GM21723 (cell line): Measurements from ENCODE around the gene FADS6.
"Not testable (repeated sequence)": the region's sequence is repeated elsewhere in the genome, so short reads cannot be mapped to it uniquely, and the experiment has no call there.

Experiments used
- ATAC-seq: cut with Tn5 transposase; IDR thresholded peaks from one replicate; pipeline ENCODE4 v1.9.1; 2021; ENCODE audit warnings: mild to moderate bottlenecking, moderate library complexity; ENCODE audit not compliant: unreplicated experiment

The FADS6 gene

DNA sequence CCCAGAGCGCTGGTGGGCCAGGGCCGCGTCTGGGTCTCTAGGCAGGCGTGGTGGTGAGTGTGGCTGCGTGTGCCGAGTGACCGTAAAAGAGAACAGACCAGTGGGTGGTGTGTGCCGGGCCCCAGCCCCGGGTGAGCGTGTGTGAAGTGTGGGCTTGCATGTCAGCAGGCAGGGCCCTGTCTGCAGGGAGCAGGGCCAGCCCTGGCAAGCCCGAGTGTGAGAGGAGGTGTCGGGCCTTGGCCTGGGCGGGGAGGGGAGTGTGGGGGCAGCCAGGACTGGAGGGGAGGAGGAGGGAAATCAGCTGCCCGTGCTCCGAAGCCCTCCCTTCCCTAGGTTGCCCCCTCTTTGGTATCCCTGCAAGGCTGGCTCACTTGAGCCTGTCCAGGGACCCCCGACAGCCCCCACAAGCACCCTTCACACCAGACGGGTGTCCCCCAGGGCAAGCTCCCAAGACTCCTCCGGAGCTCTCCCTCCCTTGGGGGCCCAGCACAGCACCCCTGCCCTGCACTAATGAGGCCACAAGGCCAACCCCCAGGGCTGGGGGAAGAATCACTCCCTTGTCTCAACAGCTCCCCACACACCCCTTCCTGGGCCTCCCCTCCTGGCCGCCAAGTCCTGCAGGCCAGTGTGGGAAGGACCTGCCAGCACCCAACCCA is 27.7 kb upstream of the FADS6 start:
- ATAC-seq, result no peak

DNA sequence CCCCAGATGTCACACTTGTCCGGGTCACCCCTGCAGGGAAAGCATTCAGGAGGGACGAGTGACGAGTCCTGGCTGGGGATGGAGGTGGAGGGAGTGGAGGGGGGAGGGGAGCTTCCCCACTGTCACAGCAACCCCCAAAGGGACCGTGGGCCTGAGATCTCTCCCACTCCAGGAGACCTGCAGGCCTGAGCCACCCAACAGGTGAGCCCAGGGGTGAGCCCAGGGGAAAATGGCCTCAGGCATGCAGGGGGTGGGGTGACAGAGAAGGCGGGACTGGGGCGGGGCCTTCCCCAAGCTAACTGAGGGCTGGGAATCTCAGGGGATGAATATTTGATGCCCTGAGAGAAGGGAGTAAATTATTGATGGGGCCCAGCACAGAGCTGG is 27.2 kb upstream of the FADS6 start:
- ATAC-seq, result no peak

DNA sequence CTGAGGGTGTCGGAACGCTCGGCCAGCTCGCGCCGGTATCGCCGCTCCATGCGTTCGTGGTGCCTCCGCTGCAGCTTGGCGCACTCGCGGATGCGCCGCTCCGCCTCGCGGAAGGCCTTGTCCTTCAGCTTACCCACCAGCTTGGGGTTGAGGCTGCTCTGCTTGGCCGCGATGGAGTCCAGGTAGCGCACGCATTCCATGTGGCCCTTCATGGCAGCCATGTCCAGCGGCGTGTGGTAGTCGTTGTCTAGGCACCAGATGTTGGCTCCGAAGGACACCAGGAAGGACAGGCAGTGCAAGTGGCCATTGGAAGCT is 26.8 kb upstream of the FADS6 start:
- no peak for ATAC-seq

DNA sequence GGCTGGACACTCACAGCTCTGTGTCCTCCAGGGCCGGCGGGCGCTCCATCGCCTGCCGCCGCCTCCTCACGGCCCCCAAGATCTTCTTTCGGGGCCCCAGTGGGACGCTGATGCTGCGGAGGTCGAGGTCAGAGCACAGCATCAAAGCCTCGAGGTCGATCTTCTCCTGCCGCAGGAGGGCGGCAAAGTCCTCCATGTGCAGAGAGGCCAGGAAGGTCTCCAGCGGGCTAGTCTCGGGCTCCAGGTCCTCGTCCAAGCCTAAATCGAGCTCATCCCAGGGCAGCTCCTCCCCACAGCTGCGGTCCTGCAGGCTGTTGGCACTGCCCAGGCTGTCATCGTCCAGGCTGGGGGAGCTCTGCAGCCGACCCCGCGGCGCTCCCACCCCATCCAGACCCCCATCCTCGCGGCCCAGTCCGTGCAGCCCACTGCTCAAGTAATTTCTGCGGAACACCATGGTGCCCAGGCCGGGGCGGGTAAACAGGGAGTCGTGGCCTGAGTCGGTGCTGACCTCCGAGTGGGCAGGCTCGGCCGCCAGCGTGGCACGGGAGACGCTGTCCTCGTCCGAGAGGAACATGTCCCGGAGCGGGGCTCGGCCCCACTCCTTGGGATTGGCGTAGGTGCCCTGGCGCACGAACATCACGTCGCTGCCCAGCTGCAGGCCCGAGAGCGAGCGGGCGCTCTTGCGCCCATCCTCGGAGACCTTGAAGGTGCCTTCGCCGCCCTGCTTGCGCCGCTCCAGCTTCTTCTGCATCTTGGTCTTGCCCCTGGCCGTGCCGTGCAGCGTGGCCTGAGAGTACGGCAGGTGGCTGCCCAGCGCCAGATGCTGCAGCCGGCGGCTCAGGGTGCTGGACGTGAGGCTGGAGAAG is 26.2 kb upstream of the FADS6 start:
- no peak for ATAC-seq

DNA sequence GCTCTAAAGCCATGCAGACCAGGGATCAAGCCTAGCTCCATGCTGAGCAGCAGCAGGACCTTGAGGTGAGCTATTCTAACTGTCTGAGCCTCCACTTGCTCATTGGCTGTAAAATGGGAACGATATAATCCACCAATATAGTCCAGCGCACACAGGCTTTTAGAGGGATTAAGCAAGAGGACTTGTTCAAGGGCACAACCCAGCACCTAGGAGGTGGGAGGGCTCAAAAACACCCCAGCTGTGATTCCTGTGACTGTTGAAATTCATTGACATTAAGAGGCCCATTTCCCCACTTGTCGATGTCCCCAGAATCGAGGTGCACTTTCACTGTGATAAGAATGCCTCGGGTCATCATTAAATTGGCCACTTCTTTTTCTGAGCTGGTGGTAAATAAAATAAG is 25.5 kb upstream of the FADS6 start:
- no peak for ATAC-seq

DNA sequence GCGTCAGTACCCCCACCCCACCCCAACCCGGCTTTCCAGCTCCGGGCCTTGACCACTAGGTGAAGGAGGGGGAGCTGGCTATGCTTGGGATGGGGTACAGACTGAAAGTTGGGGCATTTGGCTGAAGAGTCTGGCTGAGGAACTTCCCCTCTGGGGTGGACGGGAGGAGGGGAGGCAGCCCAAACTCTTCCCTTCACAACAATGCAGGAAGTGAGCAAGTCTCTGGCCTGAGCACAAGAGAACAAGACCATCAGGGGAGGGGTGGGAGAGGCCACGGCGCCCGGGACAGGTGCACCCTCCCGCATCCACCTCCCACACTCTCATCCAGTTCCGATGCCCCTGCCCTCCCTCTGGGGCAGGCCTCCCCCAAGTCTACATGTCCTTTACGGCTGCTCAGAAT is 24.0 kb upstream of the FADS6 start:
- ATAC-seq, result no peak

DNA sequence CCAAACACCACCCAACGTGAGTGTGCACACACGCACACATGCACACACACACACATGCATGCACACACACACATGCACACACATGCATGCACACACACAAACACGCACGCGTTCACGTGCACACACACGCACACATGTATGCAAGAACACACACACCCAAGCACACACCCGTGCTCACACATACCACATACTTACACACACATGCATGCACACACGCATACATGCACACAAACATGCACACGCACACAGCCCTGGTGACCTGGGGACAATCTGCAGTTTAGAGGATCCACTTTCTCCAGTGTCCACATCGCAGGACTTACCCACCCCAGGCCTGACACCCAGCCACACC is 23.4 kb upstream of the FADS6 start:
- ATAC-seq, result no peak

DNA sequence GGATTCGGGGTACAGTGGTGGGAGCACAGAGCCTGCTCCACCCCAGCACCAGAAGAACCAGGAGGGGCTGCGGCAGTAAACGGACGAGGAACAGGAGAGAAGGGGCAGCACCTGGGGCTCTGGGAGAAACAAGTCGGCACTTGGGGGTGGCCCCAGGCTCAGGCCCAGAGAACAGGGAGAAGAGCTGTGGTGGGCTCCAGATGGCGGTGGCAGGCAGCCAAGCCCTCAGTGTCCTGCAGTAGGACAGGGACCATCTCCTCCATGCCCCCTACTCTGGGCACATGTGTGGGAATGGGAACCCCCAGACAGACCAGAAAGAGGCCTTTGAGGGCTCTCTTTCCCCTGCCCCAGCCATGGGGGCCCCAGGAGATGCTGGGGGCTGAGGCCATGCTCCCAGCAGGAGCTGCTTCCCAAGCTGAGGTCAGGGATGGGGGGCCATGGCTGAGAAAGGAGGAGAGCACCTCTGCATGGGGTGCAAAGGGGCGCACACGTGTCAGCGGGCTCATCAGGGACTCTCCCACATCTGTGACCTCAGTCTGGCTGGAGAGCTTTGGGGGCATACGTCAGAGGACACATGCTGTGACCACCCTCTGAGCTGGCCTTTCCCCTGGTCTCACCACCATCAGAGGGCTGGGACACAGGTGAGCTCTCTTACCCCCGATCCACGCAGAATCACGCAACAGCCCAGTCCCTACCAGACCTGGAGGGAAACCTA is 22.9 kb upstream of the FADS6 start:
- ATAC-seq, result no peak

DNA sequence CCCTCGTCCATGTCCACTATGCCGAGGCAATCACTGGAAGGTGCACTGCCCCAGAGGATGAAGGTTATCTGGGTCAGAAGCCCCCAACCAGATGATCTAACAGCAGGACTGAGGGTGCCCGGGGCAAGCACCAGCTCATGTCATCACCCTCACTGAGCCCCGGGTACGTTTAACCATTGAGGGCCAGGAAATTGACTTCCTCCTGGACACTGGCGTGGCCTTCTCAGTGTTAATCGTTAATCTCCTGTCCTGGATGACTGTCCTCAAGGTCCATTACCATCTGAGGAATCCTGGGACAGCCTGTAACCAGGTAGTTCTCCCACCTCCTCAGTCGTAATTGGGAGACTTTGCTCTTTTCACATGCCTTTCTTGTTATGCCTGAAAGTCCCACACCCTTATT is 18.0 kb upstream of the FADS6 start:
- not testable (repeated sequence) for ATAC-seq

DNA sequence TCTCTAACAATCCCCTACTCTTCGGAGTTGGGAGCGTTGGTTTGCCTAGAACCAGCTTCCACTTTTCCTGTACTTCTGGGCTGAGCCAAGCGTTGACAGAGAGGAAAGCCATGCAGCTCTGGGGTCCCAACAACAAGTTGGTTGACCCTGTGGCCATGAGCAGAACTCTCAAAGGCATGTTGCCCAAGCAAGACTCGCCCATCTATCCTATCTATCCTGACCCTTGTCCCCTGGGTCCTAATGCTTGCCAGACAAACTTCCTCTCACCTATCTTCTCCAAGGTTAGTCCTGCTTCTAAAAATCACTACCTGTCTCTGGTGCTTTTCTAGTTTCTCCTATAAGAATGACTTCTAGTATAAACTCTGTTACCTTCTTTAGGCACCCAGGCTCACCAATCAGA is 15.7 kb upstream of the FADS6 start:
- not testable (repeated sequence) for ATAC-seq

DNA sequence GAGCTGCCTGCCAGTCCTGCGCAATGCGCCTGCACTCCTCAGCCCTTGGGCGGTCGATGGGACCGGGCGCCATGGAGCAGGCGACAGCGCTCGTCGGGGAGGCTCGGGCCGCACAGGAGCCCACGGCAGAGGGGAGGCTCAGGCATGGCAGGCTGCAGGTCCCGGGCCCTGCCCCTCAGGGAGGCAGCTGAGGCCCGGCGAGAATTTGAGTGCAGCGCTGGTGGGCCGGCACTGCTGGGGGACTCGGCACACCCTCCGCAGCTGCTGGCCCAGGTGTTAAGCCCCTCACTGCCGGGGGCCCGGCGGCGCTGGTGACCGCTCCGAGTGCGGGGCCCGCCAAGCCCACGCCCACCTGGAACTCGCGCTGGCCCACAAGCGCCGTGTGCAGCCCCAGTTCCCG is 13.6 kb upstream of the FADS6 start:
- ATAC-seq, result no peak

DNA sequence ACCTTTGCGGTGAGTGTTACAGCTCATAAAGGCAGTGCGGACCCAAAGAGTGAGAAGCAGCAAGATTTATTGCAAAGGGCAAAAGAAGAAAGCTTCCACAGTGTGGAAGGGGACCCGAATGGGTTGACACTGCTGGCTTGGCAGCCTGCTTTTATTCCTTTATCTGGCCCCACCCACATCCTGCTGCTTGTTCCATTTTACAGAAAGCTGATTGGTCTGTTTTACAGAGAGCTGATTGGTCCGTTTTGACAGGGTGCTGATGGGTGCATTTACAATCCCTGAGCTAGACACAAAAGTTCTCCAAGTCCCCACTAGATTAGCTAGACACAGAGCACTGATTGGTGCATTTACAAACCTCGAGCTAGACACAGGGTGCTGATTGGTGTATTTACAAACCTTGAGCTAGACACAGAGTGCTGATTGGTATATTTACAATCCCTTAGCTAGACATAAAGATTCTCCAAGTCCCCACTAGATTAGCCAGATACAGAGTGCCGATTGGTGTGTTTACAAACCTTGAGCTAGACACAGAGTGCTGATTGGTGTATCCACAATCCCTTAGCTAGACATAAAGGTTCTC is 12.9 kb upstream of the FADS6 start:
- not testable (repeated sequence) for ATAC-seq

DNA sequence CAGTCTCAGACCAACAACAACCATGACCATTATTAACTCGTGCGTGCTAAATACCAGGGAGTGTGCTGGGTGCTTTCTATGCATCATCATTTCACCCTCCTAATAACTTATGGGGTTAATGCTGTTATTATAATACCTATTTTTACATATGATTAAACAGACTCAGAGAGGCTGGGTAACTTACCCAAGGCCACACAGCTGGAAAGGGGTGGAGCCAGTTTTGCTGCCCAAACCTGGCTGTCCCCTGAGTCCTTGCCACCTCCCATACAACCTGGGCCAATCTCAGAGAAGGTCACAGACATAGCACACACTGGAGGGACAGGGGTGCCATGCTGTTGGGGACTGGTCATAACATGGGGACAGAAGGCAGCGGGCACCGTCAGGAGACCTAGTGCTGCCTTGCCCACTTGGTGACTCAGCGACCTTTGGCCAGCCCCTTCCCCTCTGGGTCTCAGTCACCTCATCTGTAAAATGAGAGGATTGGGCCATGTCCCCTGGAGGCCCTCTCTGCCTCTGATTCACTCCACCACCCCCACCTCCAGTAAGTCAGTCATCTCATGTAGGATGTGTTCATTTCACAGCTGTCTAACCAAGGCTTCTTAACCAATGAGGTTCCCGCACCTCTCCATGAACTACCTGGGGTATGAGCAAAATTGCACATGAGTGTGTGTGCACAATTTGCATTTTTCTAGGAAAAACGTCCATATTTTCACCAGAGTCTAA is 11.4 kb upstream of the FADS6 start:
- ATAC-seq, result no peak

DNA sequence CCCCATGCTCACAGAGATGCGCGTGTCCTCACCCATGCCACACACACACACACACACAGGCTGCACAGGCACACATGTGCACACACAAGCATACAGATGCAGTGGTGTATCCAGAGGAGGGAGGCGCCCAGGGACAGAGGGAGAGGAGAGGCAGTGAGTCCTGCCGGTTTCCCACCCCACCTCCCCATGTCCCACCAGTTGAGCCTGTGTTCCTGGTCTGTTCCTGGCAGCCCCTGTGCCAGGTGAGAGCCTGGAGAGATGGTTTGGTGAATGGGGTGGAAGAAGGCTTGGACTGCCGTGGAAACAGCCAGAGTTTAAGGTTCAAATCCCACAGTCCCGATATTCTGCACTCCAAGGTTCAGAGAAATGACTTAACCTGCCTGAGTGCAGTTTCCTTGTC is 10.2 kb upstream of the FADS6 start:
- ATAC-seq, result no peak

DNA sequence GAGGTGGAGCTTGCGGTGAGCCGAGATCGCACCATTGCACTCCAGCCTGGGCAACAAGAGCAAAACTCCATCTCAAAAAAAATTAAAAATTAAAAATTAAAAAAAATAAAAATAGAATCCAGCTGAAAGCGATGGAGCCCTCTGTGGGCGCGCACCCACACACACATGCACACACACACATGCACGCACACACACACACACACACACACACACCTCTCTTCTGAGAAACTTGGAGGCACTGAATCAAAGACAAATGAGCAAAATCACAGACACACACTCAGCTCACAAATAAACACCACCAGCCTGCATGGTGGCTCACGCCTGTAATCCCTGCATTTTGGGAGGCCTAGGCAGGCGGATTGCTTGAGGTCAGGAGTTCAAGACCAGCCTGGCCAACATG is 9.6 kb upstream of the FADS6 start:
- no peak for ATAC-seq

DNA sequence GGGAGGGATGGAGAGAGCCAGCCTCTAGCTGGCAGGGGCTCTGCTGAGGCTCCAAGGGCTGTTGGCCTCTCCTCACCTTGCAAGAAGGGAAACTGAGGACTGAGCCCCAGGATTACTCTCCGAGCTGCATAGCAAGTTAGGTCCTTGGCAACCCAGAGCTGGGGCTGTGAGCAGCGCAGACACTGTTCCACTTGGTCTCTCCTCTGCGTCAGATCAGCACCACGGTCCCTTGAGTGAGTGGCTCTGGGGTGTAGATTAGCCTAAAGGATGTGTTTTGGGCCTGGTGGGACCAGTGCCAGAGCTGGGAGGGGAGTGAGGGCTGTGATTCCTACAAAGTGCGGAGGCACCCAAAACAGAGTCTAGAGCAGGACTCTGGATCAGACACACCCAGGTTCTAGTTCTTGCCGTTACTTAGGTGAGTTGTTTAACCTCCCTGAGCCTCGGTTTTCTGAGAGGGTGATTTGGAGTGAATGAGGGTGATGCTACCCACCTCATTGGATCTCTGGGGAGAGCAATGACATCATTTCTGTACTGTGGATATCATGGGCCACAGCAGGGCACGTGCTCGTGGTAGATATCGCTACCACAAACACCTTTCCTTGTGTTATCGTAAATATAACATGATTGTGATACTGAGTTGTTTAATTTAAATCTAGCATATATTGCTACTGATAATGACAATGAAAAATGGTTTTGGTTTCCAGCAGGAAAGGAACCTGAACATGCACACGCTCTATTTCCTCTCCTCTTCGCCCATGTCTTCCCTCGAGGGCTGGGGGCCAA is 8.1 kb upstream of the FADS6 start:
- ATAC-seq, result no peak

DNA sequence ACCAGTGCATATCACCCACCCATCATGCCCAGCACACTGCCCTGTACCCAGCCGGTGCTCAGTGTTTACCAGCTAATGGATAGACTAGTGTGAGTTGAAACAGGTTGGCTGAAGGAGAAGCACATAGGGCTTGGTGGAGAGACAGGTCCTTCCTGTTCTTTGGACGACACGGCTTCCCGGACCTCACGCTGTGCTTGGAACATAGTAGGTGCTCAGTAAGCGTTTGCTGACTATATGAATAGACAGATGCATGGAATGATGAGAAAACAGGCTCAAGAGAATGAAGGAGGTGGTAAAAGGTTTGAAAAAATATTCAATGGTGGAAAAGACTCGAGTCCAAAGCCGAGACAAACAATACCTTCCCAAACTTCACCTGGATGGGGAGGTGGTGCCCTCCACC is 6.8 kb upstream of the FADS6 start:
- ATAC-seq, result no peak

DNA sequence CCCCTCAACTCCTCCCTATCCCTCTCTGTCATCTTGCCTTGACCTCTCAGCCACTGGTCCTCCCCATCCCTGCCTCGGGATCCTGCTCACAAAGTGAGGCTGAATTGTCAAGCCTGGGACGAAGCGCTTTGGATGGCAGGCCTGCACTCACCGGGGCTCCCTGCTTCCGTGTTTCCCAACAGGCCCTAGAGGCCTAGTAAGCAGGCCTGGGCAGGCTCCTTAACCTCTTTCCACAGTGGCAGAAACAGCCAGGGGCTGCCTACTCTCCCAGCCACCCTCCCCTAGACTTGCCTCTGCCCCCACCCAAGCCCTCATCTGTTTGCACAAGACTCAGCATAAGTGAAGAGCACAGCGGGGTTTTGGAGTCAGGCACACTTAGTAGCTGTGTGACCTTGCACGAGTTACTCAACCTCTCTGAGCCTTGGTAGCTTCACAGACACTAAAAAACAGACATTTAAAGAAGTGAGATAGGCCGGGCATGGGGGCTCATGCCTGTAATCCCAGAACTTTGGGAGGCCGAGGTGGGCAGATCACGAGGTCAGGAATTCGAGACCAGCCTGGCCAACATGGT is 5.0 kb upstream of the FADS6 start:
- ATAC-seq, result no peak

DNA sequence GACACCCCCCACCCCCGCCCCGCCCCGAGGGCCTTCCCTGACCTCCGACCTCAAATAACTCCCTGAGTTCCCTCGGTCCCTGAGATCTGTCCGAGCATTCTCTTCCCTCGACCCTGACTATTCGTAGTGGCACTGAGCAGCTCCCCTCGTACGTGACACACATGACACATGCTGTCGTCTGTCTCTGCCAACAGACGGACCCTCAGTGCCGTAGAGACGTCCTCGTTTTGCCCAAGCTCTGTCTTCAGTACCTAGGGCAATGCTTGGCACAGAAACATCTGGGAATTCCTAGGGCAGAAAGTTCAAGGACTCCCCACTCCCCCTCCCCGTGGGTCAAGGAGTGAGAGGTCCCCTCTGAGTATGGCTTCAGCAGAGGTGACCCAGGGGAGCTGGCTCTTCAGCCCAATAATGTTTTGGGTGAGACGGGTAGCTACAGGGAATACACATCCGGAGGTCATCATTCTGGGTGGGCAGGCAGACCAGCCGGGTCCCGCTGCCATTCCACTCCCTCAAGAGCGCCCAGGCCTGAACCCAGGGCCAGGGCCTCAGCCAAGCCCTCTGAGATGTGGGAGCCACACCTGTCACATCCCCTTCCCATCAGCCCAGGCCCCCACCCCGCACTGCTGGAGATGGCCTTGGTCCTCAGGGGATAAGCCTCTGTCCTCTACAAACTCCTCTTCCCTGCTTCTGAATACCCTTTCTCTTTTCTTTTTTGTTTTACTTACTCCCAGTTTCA is 671 bp upstream of the FADS6 start:
- ATAC-seq, result no peak
